ENCODE measurements around the gene NNMT. TPM values are rescaled to one million over a fixed set of nuclear protein-coding genes. Genes with fewer than 3 reads are reported as not detected.

NNMT gene
- polyA plus RNA-seq, 2 donors, result 23.5 to 69.1 TPM

- H3K4me1 ChIP-seq (ENCODE audit: control insufficient read depth in 2 of 2, insufficient read depth in 2 of 2, low read length in 1 of 2), result peaks cover 0 to 2% of the 10 kb centered on the region in 2 donors
- WGBS, 2 donors, result 84% methylated on average over 3 of the region's 3 CpGs
- H3K36me3 ChIP-seq (ENCODE audit: control insufficient read depth in 2 of 2, insufficient read depth in 2 of 2, low read length in 1 of 2), result no peaks in the 10 kb centered on the region
- H3K27ac ChIP-seq (ENCODE audit: low read depth in 2 of 2, low read length in 1 of 2), result no peak overlapping the region
- H3K9me3 ChIP-seq (ENCODE audit: control insufficient read depth in 2 of 2, insufficient read depth in 1 of 2, low read depth in 1 of 2, low read length in 1 of 2), result no peaks in the 10 kb centered on the region
- H3K27me3 ChIP-seq (ENCODE audit: control insufficient read depth in 1 of 2, insufficient read depth in 2 of 2, low read length in 2 of 2), result no peaks in the 10 kb centered on the region
- no peak overlapping the region for H3K4me3 ChIP-seq (ENCODE audit: low read depth in 1 of 2, low read length in 2 of 2)
Observed at GRCh38 chr11:114273071-114273470, 23.1 kb upstream of the NNMT start.

- Histone ChIP-seq H3K36me3 (ENCODE audit: control insufficient read depth in 2 of 2, insufficient read depth in 2 of 2, low read length in 1 of 2) (no peaks in the 10 kb centered on the region), H3K27me3 (ENCODE audit: control insufficient read depth in 1 of 2, insufficient read depth in 2 of 2, low read length in 2 of 2) (no peaks in the 10 kb centered on the region), H3K27ac (ENCODE audit: low read depth in 2 of 2, low read length in 1 of 2) (no peak overlapping the region), H3K9me3 (ENCODE audit: control insufficient read depth in 2 of 2, insufficient read depth in 1 of 2, low read depth in 1 of 2, low read length in 1 of 2) (no peaks in the 10 kb centered on the region), H3K4me3 (ENCODE audit: low read depth in 1 of 2, low read length in 2 of 2) (no peak overlapping the region), H3K4me1 (ENCODE audit: control insufficient read depth in 2 of 2, insufficient read depth in 2 of 2, low read length in 1 of 2) (peaks cover 0 to 2% of the 10 kb centered on the region in 2 donors)
- 65 to 66% methylated on average over 5 of the region's 5 CpGs for WGBS, 2 donors
Observed at GRCh38 chr11:114273890-114274635, 22.1 kb upstream of the NNMT start.

- H3K4me3 ChIP-seq (ENCODE audit: low read depth in 1 of 2, low read length in 2 of 2), result no peak overlapping the region
- WGBS, 2 donors, result 64% methylated on average over 3 of the region's 3 CpGs
- H3K27ac ChIP-seq (ENCODE audit: low read depth in 2 of 2, low read length in 1 of 2), result no peak overlapping the region
- no peaks in the 10 kb centered on the region for H3K36me3 ChIP-seq (ENCODE audit: control insufficient read depth in 2 of 2, insufficient read depth in 2 of 2, low read length in 1 of 2)
- no peaks in the 10 kb centered on the region for H3K9me3 ChIP-seq (ENCODE audit: control insufficient read depth in 2 of 2, insufficient read depth in 1 of 2, low read depth in 1 of 2, low read length in 1 of 2)
- H3K4me1 ChIP-seq (ENCODE audit: control insufficient read depth in 2 of 2, insufficient read depth in 2 of 2, low read length in 1 of 2), result peaks cover 0 to 2% of the 10 kb centered on the region in 2 donors
- no peaks in the 10 kb centered on the region for H3K27me3 ChIP-seq (ENCODE audit: control insufficient read depth in 1 of 2, insufficient read depth in 2 of 2, low read length in 2 of 2)
Observed at GRCh38 chr11:114274637-114275036, 21.6 kb upstream of the NNMT start.

- 75 to 77% methylated on average over 3 of the region's 3 CpGs for WGBS, 2 donors
- Histone ChIP-seq H3K4me1 (ENCODE audit: control insufficient read depth in 2 of 2, insufficient read depth in 2 of 2, low read length in 1 of 2) (peaks cover 2 to 3% of the 10 kb centered on the region in 2 donors), H3K27ac (ENCODE audit: low read depth in 2 of 2, low read length in 1 of 2) (no peak overlapping the region), H3K4me3 (ENCODE audit: low read depth in 1 of 2, low read length in 2 of 2) (no peak overlapping the region), H3K9me3 (ENCODE audit: control insufficient read depth in 2 of 2, insufficient read depth in 1 of 2, low read depth in 1 of 2, low read length in 1 of 2) (no peaks in the 10 kb centered on the region), H3K27me3 (ENCODE audit: control insufficient read depth in 1 of 2, insufficient read depth in 2 of 2, low read length in 2 of 2) (no peaks in the 10 kb centered on the region), H3K36me3 (ENCODE audit: control insufficient read depth in 2 of 2, insufficient read depth in 2 of 2, low read length in 1 of 2) (no peaks in the 10 kb centered on the region)
Observed at GRCh38 chr11:114275280-114275679, 20.9 kb upstream of the NNMT start.

GRCh38 chr11:114276077-114276476 is 20.1 kb upstream of the NNMT start:
- H3K36me3 ChIP-seq (ENCODE audit: control insufficient read depth in 2 of 2, insufficient read depth in 2 of 2, low read length in 1 of 2), result no peaks in the 10 kb centered on the region
- WGBS, 2 donors, result 64 to 66% methylated on average over 5 of the region's 5 CpGs
- H3K4me1 ChIP-seq (ENCODE audit: control insufficient read depth in 2 of 2, insufficient read depth in 2 of 2, low read length in 1 of 2), result peaks cover 6 to 10% of the 10 kb centered on the region in 2 donors
- H3K27me3 ChIP-seq (ENCODE audit: control insufficient read depth in 1 of 2, insufficient read depth in 2 of 2, low read length in 2 of 2), result no peaks in the 10 kb centered on the region
- no peak overlapping the region for H3K4me3 ChIP-seq (ENCODE audit: low read depth in 1 of 2, low read length in 2 of 2)
- no peak overlapping the region for H3K27ac ChIP-seq (ENCODE audit: low read depth in 2 of 2, low read length in 1 of 2)
- no peaks in the 10 kb centered on the region for H3K9me3 ChIP-seq (ENCODE audit: control insufficient read depth in 2 of 2, insufficient read depth in 1 of 2, low read depth in 1 of 2, low read length in 1 of 2)

- 81 to 89% methylated on average over 11 of the region's 11 CpGs for WGBS, 2 donors
- no peaks in the 10 kb centered on the region for H3K36me3 ChIP-seq (ENCODE audit: control insufficient read depth in 2 of 2, insufficient read depth in 2 of 2, low read length in 1 of 2)
- no peak overlapping the region for H3K27ac ChIP-seq (ENCODE audit: low read depth in 2 of 2, low read length in 1 of 2)
- H3K27me3 ChIP-seq (ENCODE audit: control insufficient read depth in 1 of 2, insufficient read depth in 2 of 2, low read length in 2 of 2), result no peaks in the 10 kb centered on the region
- no peaks in the 10 kb centered on the region for H3K9me3 ChIP-seq (ENCODE audit: control insufficient read depth in 2 of 2, insufficient read depth in 1 of 2, low read depth in 1 of 2, low read length in 1 of 2)
- no peak overlapping the region for H3K4me3 ChIP-seq (ENCODE audit: low read depth in 1 of 2, low read length in 2 of 2)
- H3K4me1 ChIP-seq (ENCODE audit: control insufficient read depth in 2 of 2, insufficient read depth in 2 of 2, low read length in 1 of 2), result peaks cover 6 to 12% of the 10 kb centered on the region in 2 donors
Observed at GRCh38 chr11:114277637-114278341, 18.4 kb upstream of the NNMT start.

GRCh38 chr11:114278342-114279065 is 17.7 kb upstream of the NNMT start:
- peaks cover 6 to 12% of the 10 kb centered on the region in 2 donors for H3K4me1 ChIP-seq (ENCODE audit: control insufficient read depth in 2 of 2, insufficient read depth in 2 of 2, low read length in 1 of 2)
- no peak overlapping the region for H3K4me3 ChIP-seq (ENCODE audit: low read depth in 1 of 2, low read length in 2 of 2)
- H3K9me3 ChIP-seq (ENCODE audit: control insufficient read depth in 2 of 2, insufficient read depth in 1 of 2, low read depth in 1 of 2, low read length in 1 of 2), result no peaks in the 10 kb centered on the region
- no peaks in the 10 kb centered on the region for H3K36me3 ChIP-seq (ENCODE audit: control insufficient read depth in 2 of 2, insufficient read depth in 2 of 2, low read length in 1 of 2)
- H3K27me3 ChIP-seq (ENCODE audit: control insufficient read depth in 1 of 2, insufficient read depth in 2 of 2, low read length in 2 of 2), result no peaks in the 10 kb centered on the region
- 81 to 84% methylated on average over 4 of the region's 4 CpGs for WGBS, 2 donors
- no peak overlapping the region for H3K27ac ChIP-seq (ENCODE audit: low read depth in 2 of 2, low read length in 1 of 2)

- Histone ChIP-seq H3K9me3 (ENCODE audit: control insufficient read depth in 2 of 2, insufficient read depth in 1 of 2, low read depth in 1 of 2, low read length in 1 of 2) (no peaks in the 10 kb centered on the region), H3K27ac (ENCODE audit: low read depth in 2 of 2, low read length in 1 of 2) (peak overlapping the region; percentile 78 to 86), H3K4me3 (ENCODE audit: low read depth in 1 of 2, low read length in 2 of 2) (no peak overlapping the region), H3K27me3 (ENCODE audit: control insufficient read depth in 1 of 2, insufficient read depth in 2 of 2, low read length in 2 of 2) (no peaks in the 10 kb centered on the region), H3K4me1 (ENCODE audit: control insufficient read depth in 2 of 2, insufficient read depth in 2 of 2, low read length in 1 of 2) (peaks cover 4 to 12% of the 10 kb centered on the region in 2 donors), H3K36me3 (ENCODE audit: control insufficient read depth in 2 of 2, insufficient read depth in 2 of 2, low read length in 1 of 2) (no peaks in the 10 kb centered on the region)
- 53 to 68% methylated on average over 9 of the region's 9 CpGs for WGBS, 2 donors
Observed at GRCh38 chr11:114279792-114280546, 16.2 kb upstream of the NNMT start.

GRCh38 chr11:114280696-114281095 is 15.5 kb upstream of the NNMT start:
- WGBS, 2 donors, result 50 to 57% methylated on average over 6 of the region's 6 CpGs
- Histone ChIP-seq H3K4me3 (ENCODE audit: low read depth in 1 of 2, low read length in 2 of 2) (no peak overlapping the region), H3K36me3 (ENCODE audit: control insufficient read depth in 2 of 2, insufficient read depth in 2 of 2, low read length in 1 of 2) (no peaks in the 10 kb centered on the region), H3K4me1 (ENCODE audit: control insufficient read depth in 2 of 2, insufficient read depth in 2 of 2, low read length in 1 of 2) (peaks cover 4 to 12% of the 10 kb centered on the region in 2 donors), H3K27ac (ENCODE audit: low read depth in 2 of 2, low read length in 1 of 2) (peak overlapping the region; percentile 78 to 86), H3K27me3 (ENCODE audit: control insufficient read depth in 1 of 2, insufficient read depth in 2 of 2, low read length in 2 of 2) (no peaks in the 10 kb centered on the region), H3K9me3 (ENCODE audit: control insufficient read depth in 2 of 2, insufficient read depth in 1 of 2, low read depth in 1 of 2, low read length in 1 of 2) (no peaks in the 10 kb centered on the region)

Data from esophagus (tissue), 2 donors.